HG02884 (cell line): Measurements from ENCODE around the gene CFAP97D2.
A peak's percentile ranks its signal among the peaks of the same experiment; 100 is the strongest.
"Not testable (repeated sequence)": the region's sequence is repeated elsewhere in the genome, so short reads cannot be mapped to it uniquely, and the experiment has no call there.

Source experiments
- ATAC-seq: cut with Tn5 transposase; IDR thresholded peaks from one replicate; pipeline ENCODE4 v1.9.1; 2021; ENCODE audit warnings: mild to moderate bottlenecking, moderate library complexity; ENCODE audit not compliant: unreplicated experiment

CFAP97D2 gene

DNA sequence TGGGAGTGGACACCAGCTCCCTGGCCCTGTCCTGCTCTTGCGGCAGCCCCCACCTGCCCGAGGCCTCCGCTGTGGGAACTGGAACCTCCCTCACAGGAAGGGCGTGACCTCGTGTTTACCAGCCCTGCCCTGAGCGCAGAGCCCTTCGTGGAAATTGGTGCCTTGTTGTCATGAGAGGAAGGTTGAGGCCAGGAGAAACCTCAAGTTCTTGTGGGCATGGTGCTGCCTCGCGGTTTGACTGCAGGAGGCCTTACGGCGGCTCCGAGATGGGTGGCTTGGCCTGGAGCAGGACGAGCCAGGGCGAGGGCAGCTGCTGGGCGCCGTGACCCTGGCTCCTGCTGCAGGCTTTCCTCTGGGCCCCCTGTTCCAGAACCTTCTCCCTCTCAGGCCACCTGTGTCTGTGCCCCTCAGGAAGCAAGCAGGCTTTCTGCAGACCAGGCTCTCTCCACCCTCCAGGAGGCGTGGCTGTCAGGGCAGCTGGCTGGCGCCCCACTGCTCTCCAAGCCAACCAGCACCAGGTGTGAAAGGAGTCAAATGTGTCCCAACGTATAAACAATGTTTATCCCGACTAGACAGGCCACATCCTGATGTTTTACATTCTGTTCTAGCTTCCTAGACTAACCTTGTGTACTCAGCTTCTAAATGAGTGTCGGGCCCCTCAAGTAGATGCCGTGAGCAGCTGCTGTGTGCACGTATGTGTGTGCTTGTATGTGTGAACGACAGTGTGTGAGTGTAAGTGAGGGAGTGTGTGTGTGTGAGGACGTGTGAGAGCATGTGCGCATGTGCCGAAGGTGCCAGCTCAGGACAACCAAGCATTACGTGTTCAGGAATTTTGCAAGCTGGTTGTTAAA is 36.2 kb upstream of the CFAP97D2 start:
- no peak for ATAC-seq

DNA sequence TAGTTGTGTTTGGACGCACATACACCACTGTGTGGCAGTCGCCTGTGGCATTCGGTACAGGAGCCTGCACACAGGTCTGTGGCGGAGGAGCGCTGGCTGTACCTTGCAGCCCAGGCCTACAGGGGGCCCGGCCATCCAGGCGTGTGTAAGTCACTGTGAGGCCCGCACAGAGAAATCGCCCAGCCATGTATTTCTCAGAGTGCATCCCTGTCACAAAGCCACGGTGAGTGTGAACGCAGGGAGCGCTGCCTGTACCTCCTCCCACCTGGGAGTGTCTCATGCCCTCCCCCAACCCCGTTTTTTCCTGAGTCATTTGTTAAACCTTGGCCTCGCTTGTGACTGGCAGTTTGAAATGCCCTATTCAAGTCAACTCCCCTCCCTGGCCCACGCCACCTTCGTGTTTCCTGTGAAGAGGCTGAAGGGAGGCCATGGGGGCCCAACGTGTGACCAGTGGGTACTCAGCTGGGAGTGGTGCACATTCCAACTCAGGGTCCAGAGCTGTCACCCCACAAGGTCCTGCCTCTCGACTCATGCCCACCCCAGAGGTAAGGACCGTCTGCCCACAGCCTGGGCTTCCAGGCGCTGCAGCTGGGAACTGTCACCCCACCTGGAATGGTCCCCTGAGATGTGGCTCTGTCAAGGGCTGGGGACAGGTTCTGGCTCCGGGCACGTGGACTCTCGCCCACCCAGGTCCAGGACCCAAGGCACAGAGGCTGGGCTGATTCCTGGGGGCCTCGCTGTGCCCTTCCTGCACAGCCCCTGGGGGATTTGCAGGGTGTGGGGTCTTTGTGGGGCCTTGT is 35.1 kb upstream of the CFAP97D2 start:
- peak; percentile 47 for ATAC-seq

DNA sequence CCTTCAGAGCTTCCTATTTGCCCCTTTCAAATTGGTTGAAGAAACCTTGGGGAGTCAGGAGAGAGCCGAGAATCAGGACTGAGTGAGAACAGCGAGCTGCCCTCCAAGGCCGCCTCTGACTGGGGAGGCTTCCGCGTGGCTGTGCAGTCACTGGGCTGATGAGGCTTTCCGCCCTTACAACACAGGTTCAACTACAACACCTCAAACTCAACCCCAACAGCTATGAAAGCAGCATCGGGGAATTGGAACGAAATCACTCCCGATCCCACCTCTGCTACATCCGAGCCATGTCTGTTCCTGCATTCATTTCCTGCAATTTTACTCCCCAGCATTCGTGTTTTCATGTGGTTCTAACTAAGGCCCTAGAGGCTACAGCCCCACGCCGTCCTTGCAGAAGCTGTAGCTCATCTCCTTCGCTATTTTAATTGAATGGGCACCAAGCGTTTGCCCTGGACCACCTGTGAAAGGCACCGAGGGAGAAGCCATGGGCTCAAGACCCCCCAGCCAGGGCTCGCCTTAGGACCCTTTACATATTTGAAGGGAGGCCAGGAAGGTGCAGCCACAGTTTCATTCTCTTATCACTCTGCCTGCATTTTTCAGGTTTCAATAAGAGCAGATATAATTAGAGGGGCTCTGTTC is 34.3 kb upstream of the CFAP97D2 start:
- no peak for ATAC-seq

DNA sequence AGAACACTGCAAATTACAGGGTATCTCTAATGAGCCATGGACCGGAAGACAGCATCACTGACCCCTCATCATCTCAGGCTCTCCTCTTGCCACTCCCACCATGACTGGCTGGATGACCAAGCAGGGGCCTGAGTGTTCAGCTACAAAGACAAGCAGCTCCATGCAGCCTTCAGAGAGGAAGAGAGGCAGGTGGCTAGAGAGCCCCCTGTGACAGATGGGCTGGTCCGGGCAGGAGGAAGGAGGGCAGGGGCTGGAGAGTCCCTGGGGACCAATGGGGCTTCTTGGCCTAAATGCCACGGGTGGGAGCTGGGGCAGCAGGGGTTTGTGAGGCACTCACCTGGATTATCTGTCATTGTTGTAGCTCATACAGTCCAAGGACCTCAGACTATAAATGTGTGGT is 33.8 kb upstream of the CFAP97D2 start:
- no peak for ATAC-seq

DNA sequence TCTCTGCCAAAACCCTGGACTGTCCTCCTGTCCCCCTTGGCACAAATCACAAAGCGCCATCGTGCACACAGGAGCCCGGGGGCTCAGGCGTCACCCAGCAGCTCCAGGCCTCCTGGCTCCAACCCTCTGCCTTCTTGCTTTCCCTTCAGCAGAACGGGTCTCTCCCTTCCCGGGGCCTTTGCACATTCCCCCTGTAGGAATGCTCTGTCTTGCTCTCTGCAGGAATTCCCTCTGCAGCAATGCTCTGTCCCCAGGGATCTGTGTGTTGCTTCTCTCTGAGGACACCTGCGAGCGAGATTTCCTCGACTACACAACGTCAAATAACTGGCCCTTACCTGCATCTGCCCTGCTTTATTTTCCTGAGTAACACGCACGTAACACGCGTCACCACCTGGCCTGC is 33.3 kb upstream of the CFAP97D2 start:
- ATAC-seq = no peak

DNA sequence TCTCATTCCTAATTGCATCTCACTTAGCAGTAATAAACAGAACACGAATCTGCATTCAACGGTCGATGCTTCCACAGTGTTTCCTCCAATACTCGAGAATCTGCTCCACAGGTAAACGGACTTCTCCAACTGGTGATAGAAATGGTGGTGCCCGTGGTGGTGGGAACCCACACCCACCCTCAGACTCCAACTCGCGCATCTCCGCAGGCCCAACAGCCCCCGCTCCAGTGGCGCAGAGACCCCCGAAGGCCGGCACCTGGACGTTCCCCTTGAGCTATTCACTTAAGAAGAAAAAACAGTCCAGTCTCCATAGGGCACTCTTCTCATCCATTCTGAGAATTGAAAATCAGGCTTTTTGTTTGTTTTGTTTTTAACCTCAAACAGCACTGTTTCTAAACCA is 32.9 kb upstream of the CFAP97D2 start:
- no peak for ATAC-seq

DNA sequence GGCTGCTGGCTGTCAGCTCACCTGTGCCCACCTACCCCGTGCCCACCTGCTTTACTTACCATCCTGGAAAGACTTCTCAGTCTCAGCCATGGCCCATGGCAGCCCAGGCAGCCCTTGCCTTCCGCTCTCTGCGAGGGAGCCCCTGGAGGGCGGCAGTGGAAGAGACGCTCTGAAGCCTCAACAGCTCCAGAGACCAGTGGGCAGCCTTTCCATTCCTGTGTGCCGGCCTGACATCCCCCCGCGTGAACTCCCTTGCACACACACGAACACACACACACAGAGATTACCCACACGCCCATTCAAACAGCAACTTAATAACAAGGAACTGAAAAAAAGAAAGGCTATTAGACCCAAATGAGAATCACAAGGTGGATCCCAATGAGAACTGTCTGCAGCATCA is 32.4 kb upstream of the CFAP97D2 start:
- no peak for ATAC-seq

DNA sequence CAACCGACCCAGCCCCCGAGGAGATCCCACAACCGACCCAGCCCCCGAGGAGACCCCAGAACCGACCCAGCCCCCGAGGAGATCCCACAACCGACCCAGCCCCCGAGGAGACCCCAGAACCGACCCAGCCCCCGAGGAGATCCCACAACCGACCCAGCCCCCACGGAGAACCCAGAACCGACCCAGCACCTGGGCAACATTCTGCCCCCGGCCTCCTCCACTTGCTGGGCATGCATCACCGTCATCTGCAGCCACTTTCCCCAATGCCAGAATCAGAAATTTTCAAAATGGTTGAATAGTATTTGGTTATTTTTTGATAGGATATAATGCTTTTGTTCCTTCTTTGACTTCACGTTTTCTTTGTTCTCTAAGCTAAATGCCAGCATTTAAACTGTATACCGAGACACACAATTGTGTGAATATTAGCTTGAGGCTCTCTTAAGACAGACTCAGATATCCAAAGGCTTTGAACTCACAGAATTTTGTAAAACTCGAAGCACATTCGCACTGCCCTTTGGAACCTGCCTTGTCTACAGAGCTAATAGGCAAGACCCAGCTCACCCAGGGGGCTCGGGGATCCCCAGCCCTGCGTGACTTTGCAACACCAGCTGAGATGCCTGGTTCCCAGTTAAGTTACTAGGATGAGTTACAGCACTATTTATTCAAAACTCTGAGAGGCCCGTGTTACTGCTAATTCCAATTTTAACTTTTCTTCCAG is 31.1 kb upstream of the CFAP97D2 start:
- ATAC-seq = peak; percentile 30

DNA sequence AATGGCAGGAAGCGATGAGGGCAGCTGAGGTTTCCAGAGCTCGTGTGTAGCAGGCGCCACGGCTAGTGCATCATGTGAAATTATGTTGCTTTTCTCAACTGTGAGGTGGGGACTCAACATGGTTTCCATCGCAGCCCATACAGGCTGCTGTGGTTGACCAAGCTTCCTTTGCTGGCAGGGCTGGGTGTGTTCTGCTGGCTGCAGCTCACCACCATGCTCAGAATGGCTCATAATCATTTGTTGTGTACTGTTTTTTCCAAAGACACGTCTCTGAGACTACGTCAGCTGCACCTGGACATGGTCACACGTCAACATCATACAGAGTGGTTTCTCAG is 30.6 kb upstream of the CFAP97D2 start:
- peak; percentile 73 for ATAC-seq

DNA sequence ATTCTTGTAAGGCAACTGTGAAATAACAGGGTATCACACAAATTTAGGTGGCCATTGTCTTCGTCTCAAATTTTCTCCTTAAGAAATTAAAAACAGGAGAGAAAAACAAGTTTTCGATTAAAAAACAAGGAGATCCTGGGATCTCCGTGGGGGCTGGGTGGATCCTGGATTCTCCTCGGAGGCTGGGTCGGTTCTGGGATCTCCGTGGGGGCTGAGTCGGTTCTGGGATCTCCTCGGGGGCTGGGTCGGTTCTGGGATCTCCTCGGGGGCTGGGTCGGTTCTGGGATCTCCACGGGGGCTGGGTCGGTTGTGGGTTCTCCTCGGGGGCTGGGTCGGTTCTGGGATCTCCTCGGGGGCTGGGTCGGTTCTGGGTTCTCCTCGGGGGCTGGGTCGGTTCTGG is 30.2 kb upstream of the CFAP97D2 start:
- not testable (repeated sequence) for ATAC-seq

DNA sequence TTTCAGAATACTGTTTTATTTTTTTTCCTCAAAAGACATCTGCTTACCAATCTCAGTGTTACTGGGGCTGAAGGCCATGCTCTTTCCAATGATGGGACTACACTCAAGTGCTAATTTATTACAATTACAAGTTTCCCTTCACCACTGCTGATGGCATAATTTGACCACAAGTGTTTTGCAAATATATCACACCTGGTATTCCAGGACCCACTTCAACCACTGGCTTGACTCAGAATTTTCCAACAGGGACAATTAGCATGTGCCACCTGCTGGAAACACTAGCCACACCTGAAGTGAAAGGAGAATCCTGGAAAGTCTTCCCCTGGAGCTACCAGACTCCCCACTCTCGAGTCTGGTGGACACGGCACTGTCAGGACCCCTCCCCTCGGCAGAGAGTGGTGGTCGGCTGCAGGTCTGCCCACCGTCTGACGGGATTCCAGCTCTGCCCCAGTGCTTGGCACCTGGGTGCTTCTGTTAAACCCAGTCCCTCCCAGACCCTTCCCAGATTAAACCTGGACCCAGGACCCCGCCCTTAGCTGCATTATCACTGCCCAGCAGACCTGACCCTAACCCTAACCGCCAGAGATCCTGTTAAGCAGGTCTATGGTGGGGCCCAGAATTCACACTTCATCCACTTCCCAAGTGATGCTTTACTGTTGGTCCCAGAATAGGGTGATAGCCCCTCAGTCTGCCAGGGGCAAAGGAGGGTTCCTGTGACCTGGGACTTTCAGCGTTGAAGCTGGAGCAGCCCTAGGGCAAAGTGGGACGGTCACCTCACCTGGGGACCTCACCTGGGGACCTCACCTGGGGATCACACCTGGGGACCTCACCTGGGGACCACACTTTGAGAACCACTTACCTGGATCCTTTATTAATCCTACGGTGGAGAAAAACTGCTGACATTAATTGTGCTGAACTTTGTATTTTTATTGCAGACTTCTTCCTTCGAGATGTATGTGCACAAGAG is 29.0 kb upstream of the CFAP97D2 start:
- no peak for ATAC-seq

DNA sequence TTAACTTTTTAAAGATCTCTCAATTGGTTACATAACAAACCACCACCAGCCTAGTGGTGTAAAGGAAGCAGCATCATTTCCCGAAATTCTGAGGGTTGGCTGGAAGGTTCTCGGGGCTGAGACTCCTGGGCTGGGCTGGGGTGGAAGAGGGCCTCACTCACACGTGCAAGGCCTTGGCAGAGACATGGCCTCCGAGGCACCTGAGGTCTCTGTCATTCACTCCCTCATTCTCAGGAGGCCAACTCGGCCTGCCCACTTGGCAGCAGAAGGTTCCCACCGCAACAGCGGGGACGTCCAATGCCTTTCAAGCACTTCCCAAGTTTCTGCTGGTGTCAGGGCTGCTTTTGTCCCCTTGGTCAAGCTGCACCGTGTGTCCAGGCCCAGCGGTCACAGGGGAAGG is 28.0 kb upstream of the CFAP97D2 start:
- no peak for ATAC-seq

DNA sequence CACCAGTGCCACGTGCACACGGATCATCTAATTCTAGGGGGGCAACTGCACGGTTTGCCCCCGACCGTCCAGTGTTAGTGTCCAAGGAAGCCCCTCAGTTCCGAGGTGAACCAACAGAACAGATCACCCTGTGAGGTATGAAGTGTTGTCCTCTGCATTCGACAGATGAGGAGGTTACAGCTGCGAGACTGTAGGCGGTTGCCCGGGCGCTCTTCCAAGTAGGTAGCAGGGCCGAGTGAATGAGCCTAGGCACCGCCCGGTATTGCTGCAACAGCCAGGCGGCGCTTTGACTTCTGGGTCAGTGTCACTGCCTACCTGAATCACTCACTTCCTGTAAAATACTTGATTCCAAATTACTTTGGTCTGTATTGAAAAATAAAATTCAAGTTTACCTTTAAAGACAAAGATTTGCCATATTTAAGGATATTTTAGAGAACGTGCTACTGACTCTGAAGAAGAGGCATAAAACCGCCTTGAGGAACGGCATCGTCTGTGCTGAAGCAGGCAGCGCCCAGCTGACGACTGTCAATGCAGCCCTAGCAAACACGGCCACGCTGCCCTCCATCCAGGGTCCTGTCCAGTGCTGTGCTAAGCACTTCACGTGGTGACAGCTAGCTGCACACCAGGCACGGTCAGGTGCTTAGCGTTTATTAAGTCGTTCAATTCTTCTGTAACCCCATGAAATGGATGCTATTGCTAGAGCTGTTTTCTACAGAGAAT is 27.3 kb upstream of the CFAP97D2 start:
- no peak for ATAC-seq

DNA sequence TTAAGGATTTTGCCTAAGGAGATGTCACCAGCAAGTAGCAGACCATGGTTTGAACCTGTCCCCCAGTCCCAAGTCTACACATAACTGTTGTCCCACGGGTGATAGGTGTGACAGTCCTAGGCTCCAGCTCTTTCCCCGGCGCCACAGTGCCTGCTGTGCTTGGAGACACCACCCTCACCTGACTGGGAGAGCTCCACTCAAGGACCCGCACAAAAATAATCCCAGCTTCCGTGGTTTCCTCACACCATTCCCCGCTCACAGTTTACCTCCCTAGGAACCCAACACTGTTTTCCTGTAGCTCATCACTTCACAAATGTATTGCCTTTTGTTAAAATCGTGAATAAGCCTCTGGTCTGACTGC is 26.8 kb upstream of the CFAP97D2 start:
- ATAC-seq = no peak

DNA sequence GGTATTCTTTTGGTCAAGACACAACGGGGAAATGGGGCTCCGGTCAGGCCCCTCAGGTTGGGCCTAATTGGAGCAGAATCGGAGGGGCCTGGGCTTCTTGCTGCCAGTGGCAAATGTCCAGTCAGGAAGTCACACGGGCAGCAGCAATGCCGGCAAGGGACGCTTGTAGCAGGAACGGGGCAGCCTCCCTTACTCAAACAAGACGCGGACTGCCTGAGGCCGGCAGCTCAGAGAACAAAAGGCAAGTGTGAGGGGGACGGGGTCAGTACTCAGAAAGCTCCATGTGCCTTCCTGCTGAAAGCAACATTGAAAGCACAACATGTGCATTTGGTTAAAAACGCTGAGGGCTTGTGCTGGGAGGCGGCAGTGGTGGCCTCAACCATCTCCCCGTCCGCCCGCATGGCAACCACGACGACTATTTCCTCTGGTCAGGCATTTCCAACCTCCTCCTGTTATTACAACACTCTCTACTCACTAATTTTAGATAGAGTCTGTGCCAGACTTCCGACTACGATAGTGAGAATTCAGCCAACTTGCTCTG is 26.2 kb upstream of the CFAP97D2 start:
- no peak for ATAC-seq

DNA sequence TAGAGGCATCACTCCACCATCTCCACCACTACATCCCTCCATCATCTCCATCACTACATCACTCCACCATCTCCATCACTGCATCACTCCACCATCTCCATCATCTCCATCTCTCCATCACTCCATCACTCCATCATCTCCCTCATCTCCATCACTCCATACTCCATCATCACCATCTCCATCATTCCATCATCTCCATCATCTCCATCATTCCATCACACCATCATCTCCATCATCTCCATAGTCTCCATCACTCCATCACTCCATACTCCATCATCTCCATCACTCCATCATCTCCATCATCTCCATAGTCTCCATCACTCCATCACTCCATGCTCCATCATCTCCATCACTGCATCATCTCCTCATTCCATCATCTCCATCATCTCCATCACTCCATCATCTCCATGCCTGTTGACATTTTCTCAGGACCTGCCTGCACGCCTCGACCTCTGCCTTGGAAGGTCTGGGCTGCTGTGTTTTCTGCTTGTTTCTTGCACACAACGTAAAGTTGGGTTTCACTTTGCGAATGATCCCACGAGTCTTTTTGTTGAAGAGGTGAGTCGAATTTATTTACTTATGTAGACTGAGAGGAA is 25.5 kb upstream of the CFAP97D2 start:
- no peak for ATAC-seq

DNA sequence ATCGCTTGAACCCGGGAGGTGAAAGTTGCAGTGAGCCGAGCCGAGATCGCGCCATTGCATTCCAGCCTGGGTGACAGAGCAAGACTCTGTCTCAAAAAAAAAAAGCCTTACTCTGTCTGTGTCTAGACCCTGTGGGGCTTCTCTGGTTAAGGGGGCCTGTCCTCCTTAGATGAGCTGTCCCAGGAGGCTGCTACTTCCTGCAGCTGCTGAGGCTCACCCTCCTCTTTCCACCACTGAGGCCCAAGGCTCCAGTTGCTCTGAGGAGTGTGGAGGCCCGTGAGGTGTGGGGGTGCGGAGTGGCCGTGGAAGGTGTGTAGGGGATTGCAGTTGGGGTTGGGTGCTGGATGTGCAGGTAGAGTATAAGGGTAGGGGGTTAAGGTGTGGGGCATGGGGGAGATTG is 24.6 kb upstream of the CFAP97D2 start:
- no peak for ATAC-seq

DNA sequence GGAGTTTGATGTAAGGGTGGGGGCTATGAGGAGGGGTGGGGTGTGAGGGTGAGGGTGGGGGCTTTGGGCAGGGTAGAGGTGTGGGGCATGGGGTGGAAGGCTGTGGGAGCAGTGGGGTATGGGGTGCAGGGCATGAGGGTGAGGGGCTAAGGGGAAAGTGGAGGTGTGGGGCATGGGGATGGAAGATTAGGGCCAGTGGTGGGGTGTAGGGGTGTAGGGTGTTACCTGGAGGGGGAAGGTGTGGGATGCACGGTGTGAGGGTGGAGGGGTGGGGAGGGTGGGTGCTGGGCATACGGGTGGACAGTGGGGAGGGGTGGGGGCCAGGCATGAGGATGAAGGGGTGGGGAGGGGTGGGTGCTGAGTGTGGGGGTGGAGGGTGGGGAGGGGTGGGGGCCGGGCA is 23.7 kb upstream of the CFAP97D2 start:
- ATAC-seq = no peak
